A549 (cell line): Measurements from ENCODE around the gene SDF2L1. TPM values are rescaled to one million over a fixed set of nuclear protein-coding genes. Genes with fewer than 3 reads are reported as not detected.
A peak's percentile ranks its signal among the peaks of the same experiment; 100 is the strongest.

Experiments
- ATAC-seq, 2 experiments: fragments of 200-7000 bp in 1 of 2; fragments of >200 bp in 1 of 2; cut with Nextera tagmentation in 1 of 2; cut with Tn5 transposase in 1 of 2; 3 replicates each; pipeline versions ENCODE4 v1.8.0 to v1.9.1; 2018 to 2020; ENCODE audit warnings: mild to moderate bottlenecking in 1 of 2, moderate library complexity in 1 of 2
- CTCF ChIA-PET: fragments of 300-600 bp; sonication (Branson Sonifier 250); formaldehyde crosslinking; extraction: SDS; loops from one replicate; lab custom pipeline; 2021; ENCODE audit warnings: antibody characterized with exemption, inconsistent platforms; lab: Yijun Ruan, JAX
- POLR2A ChIA-PET: fragments of 350-600 bp; formaldehyde crosslinking; extraction: SDS; loops from one replicate; lab custom pipeline; 2021; ENCODE audit warnings: antibody characterized with exemption, inconsistent platforms; lab: Yijun Ruan, JAX
- DNase-seq, 2 experiments: peaks; one replicate each; pipeline versions ENCODE4 v3.0.0 to v3.0.0-alpha.2; 2011 to 2016; ENCODE audit warnings: low read depth in 1 of 2, low spot score in 1 of 2
- FAIRE-seq: peaks from 2 replicates; lab custom pipeline; 2011; peaks lifted over from hg19 to GRCh38; lab: Jason Lieb, UNC
- H3K27ac ChIP-seq, 2 experiments: fragments of >200 bp; sonication (Bioruptor Twin); formaldehyde crosslinking; 3 replicates each; pipeline ENCODE4 v1.5.1; 2016 to 2017
- H3K4me1 ChIP-seq: fragments of >200 bp; sonication (Bioruptor Twin); formaldehyde crosslinking; 3 replicates; pipeline ENCODE4 v1.6.1; 2016
- H3K4me2 ChIP-seq: fragments of >200 bp; sonication (Bioruptor Twin); formaldehyde crosslinking; 3 replicates; pipeline ENCODE4 v1.6.1; 2016
- H3K4me3 ChIP-seq: fragments of >200 bp; sonication (Bioruptor Twin); formaldehyde crosslinking; 3 replicates; pipeline ENCODE4 v1.5.1; 2016
- H3K9me3 ChIP-seq: fragments of >200 bp; sonication (Bioruptor Twin); formaldehyde crosslinking; 3 replicates; pipeline ENCODE4 v1.6.1; 2016
- ATOH8 ChIP-seq: fragments of 250-450 bp; sonication (Bioruptor Pico); IDR thresholded peaks from 2 replicates; pipeline ENCODE4 v1.5.0; 2020; ENCODE audit warnings: low read depth, mild to moderate bottlenecking, moderate library complexity
- CEBPB ChIP-seq, 2 experiments: fragments of >200 bp in 1 of 2; sonication (Bioruptor Twin) in 1 of 2; formaldehyde crosslinking in 1 of 2; IDR thresholded peaks; 2 replicates each; pipeline ENCODE4 v1.6.1; 2012 to 2016
- EP300 ChIP-seq, 2 experiments: fragments of >200 bp; sonication (Bioruptor Twin); formaldehyde crosslinking; IDR thresholded peaks; 2 replicates in 1 of 2; 3 replicates in 1 of 2; pipeline ENCODE4 v1.6.1; 2016 to 2017
- ESRRA ChIP-seq: fragments of 150-350 bp; IDR thresholded peaks from 2 replicates; pipeline ENCODE4 v1.6.1; 2014; ENCODE audit warnings: mild to moderate bottlenecking, low read length, borderline replicate concordance
- FOSB ChIP-seq: fragments of 250-450 bp; sonication (Bioruptor Pico); IDR thresholded peaks from 2 replicates; pipeline ENCODE4 v1.5.0; 2020; ENCODE audit warnings: mild to moderate bottlenecking, moderate library complexity
- GATA3 ChIP-seq: IDR thresholded peaks from 2 replicates; pipeline ENCODE4 v1.6.1; 2012; ENCODE audit warnings: borderline replicate concordance
- HMGXB4 ChIP-seq: fragments of 250-450 bp; sonication (Bioruptor Pico); IDR thresholded peaks from 2 replicates; pipeline ENCODE4 v1.5.0; 2021; ENCODE audit warnings: mild to moderate bottlenecking, moderate library complexity, borderline replicate concordance
- HOXA7 ChIP-seq: fragments of 250-450 bp; sonication (Bioruptor Pico); IDR thresholded peaks from 2 replicates; pipeline ENCODE4 v1.5.0; 2020; ENCODE audit warnings: mild to moderate bottlenecking, moderate library complexity
- KDM5A ChIP-seq: fragments of 200-600 bp; sonication (generic); IDR thresholded peaks from 2 replicates; pipeline ENCODE4 v1.6.1; 2016; ENCODE audit warnings: antibody characterized with exemption, mild to moderate bottlenecking
- MAZ ChIP-seq: fragments of 150-350 bp; IDR thresholded peaks from 2 replicates; pipeline ENCODE4 v1.6.1; 2014; ENCODE audit warnings: antibody characterized with exemption, low read depth, low read length, borderline replicate concordance
- RARB ChIP-seq: fragments of 250-450 bp; sonication (Bioruptor Pico); IDR thresholded peaks from 2 replicates; pipeline ENCODE4 v1.8.0; 2021; ENCODE audit warnings: mild to moderate bottlenecking, moderate library complexity
- RNF2 ChIP-seq: fragments of 200-600 bp; sonication (generic); IDR thresholded peaks from 2 replicates; pipeline ENCODE4 v1.6.1; 2016; ENCODE audit warnings: low read depth, mild to moderate bottlenecking, antibody characterized with exemption, moderate library complexity, borderline replicate concordance
- TFCP2L1 ChIP-seq: fragments of 250-450 bp; sonication (Bioruptor Pico); IDR thresholded peaks from 2 replicates; pipeline ENCODE4 v1.5.0; 2021; ENCODE audit warnings: mild to moderate bottlenecking
- TP53 ChIP-seq: fragments of 250-450 bp; sonication (Bioruptor Pico); IDR thresholded peaks from 2 replicates; pipeline ENCODE4 v1.5.0; 2021; ENCODE audit warnings: mild to moderate bottlenecking, moderate library complexity
- WGBS: methylation state at CpG from one replicate; pipeline ENCODE4 v1.1.6; 2017; ENCODE audit errors: missing lambda C conversion rate; 5-methylcytosine and 5-hydroxymethylcytosine counted together
- polyA plus RNA-seq, 4 experiments: library from polyadenylated mRNA; depleted of rRNA in 3 of 4; stranded (reverse); fragments of >200 nt; fragmentation: RNase III in 1 of 4; extraction: RNeasy Plus Mini Kit Qiagen cat#74134 plus additional on column Dnase treatment in 1 of 4; gene quantifications; 2 replicates in 3 of 4; 3 replicates in 1 of 4; pipeline ENCODE4 v1.2.3, GENCODE V29; 2011 to 2017
- TF ChIP-seq, protein P1 (sequence below): fragments of 450-650 bp; IDR thresholded peaks from 2 replicates; pipeline ENCODE4 v1.6.1; 2014; ENCODE audit warnings: antibody characterized with exemption
- TF ChIP-seq, protein P2 (sequence below): fragments of 200-600 bp; sonication (generic); IDR thresholded peaks from 2 replicates; pipeline ENCODE4 v1.6.1; 2016; ENCODE audit warnings: antibody characterized with exemption, mild to moderate bottlenecking, moderate library complexity
- TF ChIP-seq, protein P3 (sequence below): fragments of >200 bp; sonication (Bioruptor Twin); formaldehyde crosslinking; IDR thresholded peaks from 3 replicates; pipeline ENCODE4 v1.5.1; 2016

Gene SDF2L1
- polyA plus RNA-seq, 2 of the 4 experiments (the other 2 are of a cell fraction), result 13.7 to 41.9 TPM

DNA sequence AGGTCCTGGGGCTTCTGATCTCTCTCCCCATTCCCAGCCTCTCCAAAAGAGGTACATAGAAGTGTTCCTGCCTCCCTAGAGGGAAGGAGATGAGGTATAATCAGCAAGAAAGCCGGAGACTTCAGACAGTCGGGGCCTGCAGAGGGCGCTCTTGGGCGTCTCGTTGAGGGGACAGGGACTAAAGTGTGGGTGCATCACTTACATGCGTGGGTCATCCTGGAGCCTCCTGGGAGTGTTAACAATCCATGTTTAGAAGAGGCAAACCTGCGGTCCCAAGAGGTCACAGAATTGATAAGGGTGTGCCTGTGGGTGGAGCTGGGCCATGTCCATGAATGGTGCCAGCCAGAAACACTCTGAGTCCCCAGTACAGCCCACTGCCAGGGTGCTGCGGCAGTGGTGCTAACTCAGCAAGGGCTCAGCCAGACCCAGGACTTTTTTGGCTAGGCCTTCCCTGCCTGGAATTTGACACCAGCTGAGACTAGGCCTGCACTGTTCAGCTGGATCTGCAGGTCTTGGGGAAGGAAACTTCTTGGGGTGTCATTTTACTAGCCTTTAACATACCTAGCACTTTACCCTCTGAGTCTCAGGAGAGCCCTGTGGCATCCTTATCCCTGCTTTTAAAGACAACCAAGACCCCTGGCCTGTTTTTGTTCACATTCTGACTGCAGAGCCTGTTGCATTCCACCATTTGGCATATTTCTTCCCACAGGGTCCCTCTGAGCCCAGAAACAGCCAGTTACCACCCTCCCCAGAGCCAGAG lies 17.8 kb upstream of the SDF2L1 start:
- CTCF ChIA-PET, result interaction anchor here (0.6 to 2.8 kb wide), 5 partner anchors 9 to 34 kb away, joined by 3 to 14 read pairs (median 8); partner anchors contain the start of gene SDF2L1
- 24% methylated on average over 3 of the region's 8 CpGs for WGBS
- FAIRE-seq, result no peak

DNA sequence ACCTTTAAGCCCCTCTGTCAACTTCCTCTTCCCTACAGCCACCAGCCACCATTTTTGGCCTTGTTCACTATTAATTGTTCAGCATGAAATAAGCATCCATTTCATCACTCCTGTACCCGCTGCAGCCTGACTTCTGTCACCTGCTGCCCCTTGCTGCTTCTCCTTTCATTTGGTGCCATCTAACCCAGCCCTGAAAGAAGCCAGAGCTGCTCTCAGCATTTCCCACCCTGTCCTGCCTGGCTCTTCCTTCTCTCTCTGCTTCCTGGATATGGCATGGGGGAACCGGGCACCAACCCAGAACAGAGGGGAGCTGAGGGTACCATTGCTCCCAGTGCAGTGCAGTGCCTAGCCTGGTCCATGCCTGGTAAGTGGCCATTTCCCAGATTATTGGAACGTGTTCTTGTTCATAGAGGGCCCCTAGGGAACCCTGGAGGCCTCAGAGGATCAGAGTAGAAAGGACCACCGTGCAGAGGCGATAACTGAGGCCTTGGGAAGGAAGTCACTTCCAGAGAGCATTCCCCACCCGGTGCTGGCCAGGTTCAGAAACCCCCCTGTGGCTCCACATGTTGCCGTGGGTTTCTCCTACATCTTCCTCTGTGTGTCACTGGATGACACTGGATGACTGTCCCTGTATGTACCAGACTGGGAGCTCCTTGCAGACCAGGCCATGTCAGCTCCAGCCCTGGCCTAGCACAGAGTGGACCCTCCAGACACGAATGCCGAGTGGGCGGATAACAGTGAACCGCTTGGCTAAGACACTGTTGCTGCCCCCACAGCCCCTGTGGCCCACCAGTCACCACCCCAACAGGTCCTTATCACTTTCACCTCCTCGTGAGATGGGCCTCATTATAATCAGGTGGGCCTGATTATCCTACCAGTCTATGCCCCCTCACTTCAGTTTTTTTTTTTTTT lies 17.0 kb upstream of the SDF2L1 start:
- Histone ChIP-seq H3K4me1 (peaks cover 14% of the 10 kb centered on the region; the same call in 1 of the 3 replicates), H3K4me2 (no peak overlapping the region), H3K27ac (no peak overlapping the region), H3K9me3 (no peaks in the 10 kb centered on the region), H3K4me3 (no peak overlapping the region)
- ChIA-PET POLR2A (interaction anchor here (2.7 kb wide), 1 partner anchor 17 kb away, joined by 10 read pairs; the partner anchor contains the start of gene SDF2L1), CTCF (interaction anchor here (0.6 to 2.8 kb wide), 5 partner anchors 10 to 35 kb away, joined by 3 to 14 read pairs (median 8); partner anchors contain the start of gene SDF2L1)
- no peak for TF ChIP-seq MAZ
- no peak for TF ChIP-seq HOXA7 (CRISPR knock-in tag)
- no peak for TF ChIP-seq ATOH8
- no peak for TF ChIP-seq GATA3
- no peak for TF ChIP-seq EP300 (IDR thresholded peaks at IDR 0.05)
- no peak for TF ChIP-seq TP53
- TF ChIP-seq KDM5A, result no peak
- no peak for TF ChIP-seq ESRRA
- no peak for TF ChIP-seq RARB
- TF ChIP-seq, protein P1, sequence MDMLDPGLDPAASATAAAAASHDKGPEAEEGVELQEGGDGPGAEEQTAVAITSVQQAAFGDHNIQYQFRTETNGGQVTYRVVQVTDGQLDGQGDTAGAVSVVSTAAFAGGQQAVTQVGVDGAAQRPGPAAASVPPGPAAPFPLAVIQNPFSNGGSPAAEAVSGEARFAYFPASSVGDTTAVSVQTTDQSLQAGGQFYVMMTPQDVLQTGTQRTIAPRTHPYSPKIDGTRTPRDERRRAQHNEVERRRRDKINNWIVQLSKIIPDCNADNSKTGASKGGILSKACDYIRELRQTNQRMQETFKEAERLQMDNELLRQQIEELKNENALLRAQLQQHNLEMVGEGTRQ, result no peak
- TF ChIP-seq, protein P2, sequence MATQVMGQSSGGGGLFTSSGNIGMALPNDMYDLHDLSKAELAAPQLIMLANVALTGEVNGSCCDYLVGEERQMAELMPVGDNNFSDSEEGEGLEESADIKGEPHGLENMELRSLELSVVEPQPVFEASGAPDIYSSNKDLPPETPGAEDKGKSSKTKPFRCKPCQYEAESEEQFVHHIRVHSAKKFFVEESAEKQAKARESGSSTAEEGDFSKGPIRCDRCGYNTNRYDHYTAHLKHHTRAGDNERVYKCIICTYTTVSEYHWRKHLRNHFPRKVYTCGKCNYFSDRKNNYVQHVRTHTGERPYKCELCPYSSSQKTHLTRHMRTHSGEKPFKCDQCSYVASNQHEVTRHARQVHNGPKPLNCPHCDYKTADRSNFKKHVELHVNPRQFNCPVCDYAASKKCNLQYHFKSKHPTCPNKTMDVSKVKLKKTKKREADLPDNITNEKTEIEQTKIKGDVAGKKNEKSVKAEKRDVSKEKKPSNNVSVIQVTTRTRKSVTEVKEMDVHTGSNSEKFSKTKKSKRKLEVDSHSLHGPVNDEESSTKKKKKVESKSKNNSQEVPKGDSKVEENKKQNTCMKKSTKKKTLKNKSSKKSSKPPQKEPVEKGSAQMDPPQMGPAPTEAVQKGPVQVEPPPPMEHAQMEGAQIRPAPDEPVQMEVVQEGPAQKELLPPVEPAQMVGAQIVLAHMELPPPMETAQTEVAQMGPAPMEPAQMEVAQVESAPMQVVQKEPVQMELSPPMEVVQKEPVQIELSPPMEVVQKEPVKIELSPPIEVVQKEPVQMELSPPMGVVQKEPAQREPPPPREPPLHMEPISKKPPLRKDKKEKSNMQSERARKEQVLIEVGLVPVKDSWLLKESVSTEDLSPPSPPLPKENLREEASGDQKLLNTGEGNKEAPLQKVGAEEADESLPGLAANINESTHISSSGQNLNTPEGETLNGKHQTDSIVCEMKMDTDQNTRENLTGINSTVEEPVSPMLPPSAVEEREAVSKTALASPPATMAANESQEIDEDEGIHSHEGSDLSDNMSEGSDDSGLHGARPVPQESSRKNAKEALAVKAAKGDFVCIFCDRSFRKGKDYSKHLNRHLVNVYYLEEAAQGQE, result no peak
- TF ChIP-seq FOSB (CRISPR knock-in tag), result no peak
- no peak for TF ChIP-seq CEBPB (IDR thresholded peaks at IDR 0.05)
- TF ChIP-seq HMGXB4 (CRISPR knock-in tag), result no peak
- no peak for DNase-seq
- WGBS, result 95% methylated on average over 12 of the region's 12 CpGs
- FAIRE-seq, result no peak
- no peak for ATAC-seq

More for the DNA sequence above, 17.8 kb upstream of the SDF2L1 start:
- Histone ChIP-seq H3K4me2 (no peak overlapping the region), H3K4me3 (no peak overlapping the region), H3K27ac (0 out of 6 replicates have a peak overlapping the region, but pooled peaks of 1 of the 2 experiments have one; percentile 46), H3K4me1 (peaks cover 15% of the 10 kb centered on the region; the same call in 1 of the 3 replicates), H3K9me3 (no peaks in the 10 kb centered on the region)
- ATAC-seq, result peak; percentile 53 to 58
- TF ChIP-seq RNF2, result no peak
- 0 out of 2 replicates have a peak, but pooled peaks have one; percentile 34 for TF ChIP-seq TFCP2L1 (CRISPR knock-in tag)
- TF ChIP-seq, protein P3, sequence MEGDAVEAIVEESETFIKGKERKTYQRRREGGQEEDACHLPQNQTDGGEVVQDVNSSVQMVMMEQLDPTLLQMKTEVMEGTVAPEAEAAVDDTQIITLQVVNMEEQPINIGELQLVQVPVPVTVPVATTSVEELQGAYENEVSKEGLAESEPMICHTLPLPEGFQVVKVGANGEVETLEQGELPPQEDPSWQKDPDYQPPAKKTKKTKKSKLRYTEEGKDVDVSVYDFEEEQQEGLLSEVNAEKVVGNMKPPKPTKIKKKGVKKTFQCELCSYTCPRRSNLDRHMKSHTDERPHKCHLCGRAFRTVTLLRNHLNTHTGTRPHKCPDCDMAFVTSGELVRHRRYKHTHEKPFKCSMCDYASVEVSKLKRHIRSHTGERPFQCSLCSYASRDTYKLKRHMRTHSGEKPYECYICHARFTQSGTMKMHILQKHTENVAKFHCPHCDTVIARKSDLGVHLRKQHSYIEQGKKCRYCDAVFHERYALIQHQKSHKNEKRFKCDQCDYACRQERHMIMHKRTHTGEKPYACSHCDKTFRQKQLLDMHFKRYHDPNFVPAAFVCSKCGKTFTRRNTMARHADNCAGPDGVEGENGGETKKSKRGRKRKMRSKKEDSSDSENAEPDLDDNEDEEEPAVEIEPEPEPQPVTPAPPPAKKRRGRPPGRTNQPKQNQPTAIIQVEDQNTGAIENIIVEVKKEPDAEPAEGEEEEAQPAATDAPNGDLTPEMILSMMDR, result peak; percentile 52
- DNase-seq, result peak in 1 of 2 experiments; percentile 31
- POLR2A ChIA-PET, result interaction anchor here (1.1 to 2.7 kb wide), 2 partner anchors 18 kb away, joined by 4 to 10 read pairs; partner anchors contain the start of gene SDF2L1
